WERI-Rb-1 (cell line): ENCODE measurements around the gene RBM12.

ENCODE experiments used
- DNase-seq: peaks from one replicate; pipeline ENCODE4 v3.0.0-alpha.2; 2020
- H3K27ac ChIP-seq: fragments of 250-450 bp; sonication (Bioruptor Pico); 2 replicates; pipeline ENCODE4 v1.5.1; 2020; ENCODE audit warnings: mild to moderate bottlenecking, moderate library complexity
- H3K27me3 ChIP-seq: fragments of 250-450 bp; sonication (Bioruptor Pico); 2 replicates; pipeline ENCODE4 v1.5.1; 2021; ENCODE audit warnings: mild to moderate bottlenecking, low read depth, moderate library complexity; ENCODE audit not compliant: insufficient read depth, severe bottlenecking
- H3K36me3 ChIP-seq: fragments of 250-450 bp; sonication (Bioruptor Pico); 2 replicates; pipeline ENCODE4 v1.5.1; 2020; ENCODE audit warnings: mild to moderate bottlenecking, moderate library complexity
- H3K4me3 ChIP-seq: 2 replicates; pipeline ENCODE4 v1.5.1; 2011; ENCODE audit warnings: low read depth, mild to moderate bottlenecking, control low read depth, low read length
- H3K9me3 ChIP-seq: fragments of 250-450 bp; sonication (Bioruptor Pico); 2 replicates; pipeline ENCODE4 v1.5.1; 2021; ENCODE audit warnings: mild to moderate bottlenecking, moderate library complexity; ENCODE audit not compliant: severe bottlenecking
- CTCF ChIP-seq: IDR thresholded peaks from 2 replicates; pipeline ENCODE4 v1.5.1; 2011; ENCODE audit warnings: low read depth, mild to moderate bottlenecking, control low read depth, inconsistent platforms, low read length

RBM12 gene

GRCh38 chr20:35669681-35670080 is 5.0 kb upstream of the RBM12 start:
- peaks cover 26% of the 10 kb centered on the region for H3K36me3 ChIP-seq
- no peaks in the 10 kb centered on the region for H3K9me3 ChIP-seq
- H3K27me3 ChIP-seq = no peaks in the 10 kb centered on the region
- no peak overlapping the region for H3K27ac ChIP-seq
- H3K4me3 ChIP-seq = no peak overlapping the region
- DNase-seq = no peak
- TF ChIP-seq CTCF = no peak

- Histone ChIP-seq H3K9me3 (no peaks in the 10 kb centered on the region), H3K27me3 (no peaks in the 10 kb centered on the region), H3K4me3 (no peak overlapping the region), H3K27ac (no peak overlapping the region), H3K36me3 (peaks cover 30% of the 10 kb centered on the region)
- DNase-seq = no peak
- no peak for TF ChIP-seq CTCF
Measured at GRCh38 chr20:35669221-35669620, 4.5 kb upstream of the RBM12 start.

- Histone ChIP-seq H3K9me3 (no peaks in the 10 kb centered on the region), H3K27ac (no peak overlapping the region), H3K4me3 (no peak overlapping the region), H3K36me3 (peaks cover 28% of the 10 kb centered on the region), H3K27me3 (no peaks in the 10 kb centered on the region)
- no peak for TF ChIP-seq CTCF
- DNase-seq = no peak
Measured at GRCh38 chr20:35665949-35666288, 1.2 kb upstream of the RBM12 start.

GRCh38 chr20:35663516-35664465 is 909 bp downstream of the RBM12 start:
- no peaks in the 10 kb centered on the region for H3K9me3 ChIP-seq
- DNase-seq = peak; percentile 57

GRCh38 chr20:35662551-35662950 is 2.1 kb downstream of the RBM12 start:
- no peak overlapping the region for H3K27ac ChIP-seq
- H3K36me3 ChIP-seq = peaks cover 16% of the 10 kb centered on the region
- DNase-seq = no peak
- H3K9me3 ChIP-seq = no peaks in the 10 kb centered on the region
- no peak for TF ChIP-seq CTCF
- H3K27me3 ChIP-seq = no peaks in the 10 kb centered on the region
- H3K4me3 ChIP-seq = no peak overlapping the region

More at GRCh38 chr20:35663516-35664465, 909 bp downstream of the RBM12 start:
- peaks cover 16% of the 10 kb centered on the region for H3K36me3 ChIP-seq
- H3K4me3 ChIP-seq = peak overlapping the region; percentile 62
- H3K27me3 ChIP-seq = no peaks in the 10 kb centered on the region
- peak overlapping the region; percentile 99 for H3K27ac ChIP-seq
- TF ChIP-seq CTCF = no peak
